HG03571 (cell line): Measurements from ENCODE around the gene LRRC9.
"Not testable (repeated sequence)": the region's sequence is repeated elsewhere in the genome, so short reads cannot be mapped to it uniquely, and the experiment has no call there.

Experiments used
- ATAC-seq: cut with Tn5 transposase; IDR thresholded peaks from one replicate; pipeline ENCODE4 v1.9.1; 2021; ENCODE audit not compliant: unreplicated experiment

LRRC9 gene

DNA sequence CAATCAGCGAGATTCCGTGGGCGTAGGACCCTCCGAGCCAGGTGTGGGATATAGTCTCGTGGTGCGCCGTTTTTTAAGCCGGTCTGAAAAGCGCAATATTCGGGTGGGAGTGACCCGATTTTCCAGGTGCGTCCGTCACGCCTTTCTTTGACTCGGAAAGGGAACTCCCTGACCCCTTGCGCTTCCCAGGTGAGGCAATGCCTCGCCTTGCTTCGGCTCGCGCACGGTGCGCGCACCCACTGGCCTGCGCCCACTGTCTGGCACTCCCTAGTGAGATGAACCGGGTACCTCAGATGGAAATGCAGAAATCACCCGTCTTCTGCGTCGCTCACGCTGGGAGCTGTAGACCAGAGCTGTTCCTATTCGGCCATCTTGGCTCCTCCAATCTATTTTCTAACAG is 32.2 kb downstream of the LRRC9 start:
- not testable (repeated sequence) for ATAC-seq

DNA sequence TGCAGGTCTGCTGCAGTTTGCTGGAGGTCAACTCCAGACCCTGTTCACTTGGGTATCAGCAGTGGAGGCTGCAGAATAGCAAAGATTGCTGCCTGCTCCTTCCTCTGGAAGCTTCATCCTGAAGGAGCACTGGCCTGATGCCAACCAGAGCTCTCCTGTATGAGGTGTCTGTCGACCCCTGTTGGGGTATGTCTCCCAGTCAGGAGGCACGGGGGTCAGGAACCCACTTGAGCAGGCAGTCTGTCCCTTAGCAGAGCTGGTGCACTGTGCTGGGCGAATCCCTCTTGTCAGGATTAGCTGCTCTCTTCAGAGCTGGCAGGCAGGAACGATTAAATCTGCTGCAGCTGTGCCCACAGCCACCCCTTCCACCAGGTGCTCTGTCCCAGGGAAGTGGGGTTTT is 37.9 kb downstream of the LRRC9 start:
- not testable (repeated sequence) for ATAC-seq

DNA sequence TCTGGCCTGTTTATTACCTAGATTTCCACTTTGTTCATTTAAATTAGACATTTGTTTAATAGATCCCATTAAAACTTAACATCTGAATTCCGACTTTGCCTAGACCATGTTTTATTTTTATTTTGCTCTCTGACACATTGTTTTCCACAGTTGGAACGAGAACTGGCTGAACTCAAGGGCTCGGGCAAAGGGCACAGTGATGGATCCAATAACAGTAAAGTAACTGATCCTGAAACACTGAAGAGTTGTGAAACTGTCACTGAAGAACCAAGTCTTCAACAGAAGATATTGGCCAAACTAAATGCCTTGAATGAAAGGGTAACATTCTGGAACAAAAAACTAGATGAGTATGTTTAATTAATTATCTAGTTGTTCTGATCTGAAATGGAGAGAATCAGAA is 39.7 kb downstream of the LRRC9 start:
- ATAC-seq, result no peak

DNA sequence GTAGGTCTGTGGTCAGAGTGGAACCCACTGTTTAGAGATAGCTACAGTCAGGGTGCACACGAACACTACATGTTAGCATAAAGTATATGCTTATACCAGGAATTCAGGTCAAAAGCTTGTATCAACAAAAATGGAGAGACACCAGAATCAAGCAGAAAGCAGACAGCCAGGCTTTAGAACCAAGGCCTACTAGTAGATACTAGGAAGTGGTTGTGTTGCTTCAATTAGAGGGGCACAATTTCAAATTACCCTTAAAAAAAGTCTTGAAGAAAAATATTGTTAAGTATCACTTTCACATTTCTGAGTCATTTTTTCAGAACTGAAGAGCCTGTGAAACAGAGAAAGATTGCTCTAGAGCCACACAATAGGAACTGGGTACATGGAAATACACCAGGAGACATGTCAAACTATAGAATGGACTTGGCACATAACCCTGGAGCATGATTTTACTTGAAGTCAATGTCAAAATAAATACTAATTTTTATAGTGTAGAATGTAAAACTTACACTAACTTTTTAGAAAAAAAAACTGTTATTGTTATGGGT is 41.6 kb downstream of the LRRC9 start:
- ATAC-seq, result no peak

DNA sequence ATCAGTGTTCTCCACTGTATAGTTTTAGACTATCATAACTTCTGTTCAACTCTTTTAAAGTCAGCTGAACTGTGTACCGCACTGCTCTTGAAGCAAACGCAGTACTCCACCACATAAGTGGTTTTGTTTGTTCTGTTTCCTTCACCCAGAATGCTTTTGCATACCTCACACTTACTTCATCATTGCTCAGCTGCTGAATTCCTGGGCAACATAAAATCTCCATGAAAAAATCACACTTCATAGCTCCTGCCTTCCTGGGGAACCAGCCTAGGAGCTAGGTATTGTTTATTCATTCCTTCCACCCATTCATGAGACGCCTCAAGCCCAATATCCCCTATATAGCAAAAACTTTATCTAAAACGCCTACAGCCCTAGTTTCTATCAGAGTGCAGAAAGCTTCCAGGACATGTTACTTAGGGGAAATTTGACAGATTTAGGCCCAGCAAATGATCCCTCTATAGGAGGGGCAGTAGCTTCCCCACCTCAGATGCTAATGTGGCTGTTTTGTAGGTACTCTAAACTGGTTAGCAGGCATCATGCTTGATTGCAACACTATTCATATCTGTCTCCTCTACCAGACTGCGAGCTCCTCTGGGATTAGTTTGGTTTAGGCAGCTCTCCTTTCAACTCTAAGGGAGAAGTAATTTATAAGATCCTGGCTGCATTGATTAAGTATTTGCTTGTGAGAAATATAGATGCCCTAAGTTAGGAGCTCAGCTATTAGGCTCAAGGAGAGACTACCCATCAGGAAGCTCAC is 44.5 kb downstream of the LRRC9 start:
- peak; percentile 12 for ATAC-seq

DNA sequence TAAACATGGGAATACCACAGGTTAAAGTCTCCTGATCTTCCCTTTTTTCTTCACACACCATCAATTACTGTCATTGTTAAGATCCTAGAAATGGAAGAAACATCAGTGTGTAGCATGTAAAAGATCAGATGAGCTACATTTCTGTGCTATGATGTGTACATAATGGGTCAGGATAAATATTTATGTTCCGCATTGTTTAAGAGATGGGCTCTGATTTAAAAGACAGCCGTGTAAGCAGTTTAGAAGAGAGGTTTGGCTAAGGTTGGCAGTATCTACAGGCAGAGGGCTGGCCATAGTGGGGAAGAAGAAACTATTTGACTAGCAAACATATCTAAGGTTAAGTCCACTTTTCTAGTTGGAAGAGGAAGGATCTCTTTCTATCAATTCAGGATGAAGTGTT is 49.4 kb downstream of the LRRC9 start:
- ATAC-seq, result no peak

DNA sequence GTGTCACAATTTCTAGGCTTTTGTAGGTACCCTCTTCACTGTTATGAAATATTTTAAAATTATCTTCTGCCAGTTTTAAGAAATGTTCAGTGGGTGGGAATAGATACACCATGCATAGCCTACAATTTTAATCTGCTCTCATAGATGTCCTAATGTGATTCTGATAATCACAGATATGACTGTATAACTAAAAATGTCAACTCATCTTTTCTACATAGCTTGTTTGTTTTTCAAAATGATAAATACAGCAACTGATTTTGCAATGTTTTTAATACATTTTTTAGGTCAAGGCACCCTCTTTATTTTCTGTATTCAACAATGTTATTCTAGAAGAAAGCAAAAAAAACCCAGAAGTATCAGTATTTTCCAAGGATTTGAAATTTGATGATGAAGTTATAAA is 61.6 kb downstream of the LRRC9 start:
- no peak for ATAC-seq

DNA sequence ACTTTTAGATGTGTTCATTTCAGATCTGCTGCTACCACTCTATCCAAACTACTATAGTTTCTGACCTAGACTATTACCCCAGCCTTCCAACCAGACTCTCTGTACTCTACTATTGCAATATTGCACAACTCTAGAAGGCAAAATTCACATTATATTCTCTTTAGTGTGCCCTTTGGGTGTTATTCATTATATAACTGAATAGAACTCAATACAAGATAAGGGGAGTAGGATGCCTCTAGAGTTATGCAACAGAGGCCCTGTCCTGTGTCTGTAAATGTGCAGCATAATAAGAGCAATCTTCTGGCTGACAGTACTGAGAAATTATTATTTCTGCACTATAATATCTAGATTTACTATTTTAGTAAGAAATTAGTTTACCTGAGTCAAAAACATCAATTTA is 63.1 kb downstream of the LRRC9 start:
- no peak for ATAC-seq

DNA sequence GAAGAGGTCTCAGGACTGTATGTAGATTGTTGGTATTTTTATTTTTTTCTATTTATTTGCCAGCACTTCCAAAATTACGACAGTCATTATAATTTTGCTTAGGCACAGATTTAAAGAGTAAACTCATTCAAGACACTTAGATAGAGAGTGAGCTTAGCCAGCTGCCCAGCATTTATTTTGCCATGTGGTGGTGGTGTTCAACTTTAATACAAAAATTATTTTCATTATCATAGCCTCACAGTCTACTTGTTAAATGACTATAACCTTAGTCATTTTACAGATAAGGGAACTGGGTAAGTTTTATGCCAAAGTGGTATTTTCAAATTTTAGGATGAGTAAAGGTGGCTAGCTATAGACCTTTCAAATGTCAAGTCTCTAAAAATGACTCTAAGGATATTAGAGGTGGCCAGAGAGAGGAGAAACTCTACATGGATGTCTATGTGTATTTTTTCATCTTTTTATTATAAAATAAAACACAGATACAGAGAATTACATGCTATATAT is 66.7 kb downstream of the LRRC9 start:
- no peak for ATAC-seq

DNA sequence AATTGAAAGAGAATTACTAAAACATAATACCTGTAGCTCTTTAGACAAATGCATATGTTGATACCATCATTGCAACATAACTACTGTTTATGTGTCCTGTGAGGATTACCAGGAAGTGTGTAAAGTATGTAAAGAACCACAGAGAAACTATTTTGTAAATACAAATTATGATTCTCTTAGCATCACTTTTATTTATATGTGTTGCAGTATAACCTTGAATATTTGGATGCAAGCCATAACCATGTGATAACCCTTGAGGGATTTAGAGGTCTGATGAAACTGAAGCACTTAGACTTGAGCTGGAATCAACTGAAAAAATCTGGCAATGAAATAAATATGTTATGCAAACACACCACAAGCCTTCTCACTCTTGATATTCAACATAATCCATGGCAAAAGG is 77.5 kb downstream of the LRRC9 start:
- no peak for ATAC-seq

DNA sequence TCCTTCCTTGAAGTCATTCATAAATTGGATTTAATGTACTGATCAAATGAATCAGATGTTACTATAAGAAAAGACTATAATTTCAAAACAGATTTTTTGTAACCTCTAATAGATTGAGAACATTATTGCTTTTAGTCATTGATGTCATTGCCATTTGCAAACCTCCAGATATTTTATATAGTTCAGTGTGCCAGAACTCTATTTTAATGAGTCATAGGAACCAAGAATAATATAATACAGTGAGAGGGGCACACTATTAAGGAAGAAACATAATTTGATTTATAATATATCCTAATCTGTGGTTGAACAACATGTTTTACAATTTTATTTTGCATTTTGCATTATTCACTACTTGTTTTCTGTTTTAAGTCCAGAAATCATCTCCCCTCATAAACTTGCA is 78.0 kb downstream of the LRRC9 start:
- no peak for ATAC-seq

DNA sequence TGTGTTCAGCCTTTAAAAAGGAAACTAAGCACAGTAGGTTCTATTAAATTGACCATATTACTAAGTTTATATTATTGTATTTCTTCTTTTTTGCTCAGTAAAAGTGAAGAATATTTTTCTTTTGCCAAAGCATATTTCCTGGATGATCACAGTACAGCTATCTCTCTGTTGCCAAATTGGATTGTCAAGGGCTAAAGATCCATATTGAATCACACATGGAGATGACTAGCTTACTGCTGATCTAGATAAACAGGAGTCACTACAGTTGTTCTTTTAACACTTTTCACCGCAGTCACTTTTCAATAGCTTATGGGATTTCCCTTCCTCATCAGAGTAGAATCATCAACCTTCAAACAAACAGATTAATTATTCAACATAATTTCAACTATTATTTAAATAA is 78.6 kb downstream of the LRRC9 start:
- no peak for ATAC-seq

DNA sequence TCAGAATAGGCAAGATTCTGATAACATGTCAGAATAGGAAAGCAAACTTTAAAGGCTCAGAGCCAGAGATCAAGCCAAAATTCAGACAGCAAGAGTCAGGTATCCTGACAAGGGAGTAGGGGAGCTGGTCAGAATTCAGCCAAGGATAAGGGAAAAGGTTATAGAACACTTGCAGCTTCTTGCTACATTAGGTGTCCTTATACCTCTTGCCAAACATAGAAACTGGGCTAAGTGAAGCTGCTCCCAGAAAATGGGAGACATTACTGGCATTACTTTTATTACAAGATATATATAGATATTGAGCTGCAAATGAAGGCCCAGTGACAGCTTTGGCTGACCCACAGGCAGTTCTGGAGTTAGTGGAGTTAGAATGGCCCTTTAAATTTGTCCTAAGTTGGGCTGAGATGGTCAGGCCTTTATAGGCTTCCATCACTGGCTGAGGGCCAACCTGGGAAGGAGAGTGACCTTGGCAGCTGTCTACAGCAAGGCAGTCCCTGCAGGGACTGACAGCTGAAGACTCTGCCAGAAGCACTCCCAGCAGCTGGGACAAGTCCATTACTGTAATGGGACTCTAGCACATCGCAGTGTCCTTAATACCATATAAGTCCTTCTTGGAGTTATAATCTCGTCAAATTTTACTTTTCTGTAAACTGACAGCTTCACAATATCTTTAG is 83.0 kb downstream of the LRRC9 start:
- ATAC-seq, result no peak

DNA sequence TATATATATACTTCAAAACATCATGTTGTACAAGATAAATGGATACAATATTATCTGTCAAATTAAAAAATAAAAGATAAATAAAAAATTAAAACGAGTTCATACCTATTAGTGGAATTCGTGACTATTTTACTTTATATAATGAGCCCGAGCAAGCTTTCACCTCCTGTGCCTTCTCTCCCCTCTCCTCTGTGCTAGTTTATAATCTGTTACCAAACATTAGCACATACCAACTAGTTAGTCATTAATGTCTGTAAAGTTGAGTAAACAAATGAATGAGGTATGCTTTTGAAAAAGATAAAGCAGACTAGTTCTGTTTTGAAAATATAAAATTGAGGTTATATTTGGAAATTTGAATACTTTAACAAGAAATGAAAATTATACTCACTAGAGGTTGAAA is 84.0 kb downstream of the LRRC9 start:
- ATAC-seq, result no peak

DNA sequence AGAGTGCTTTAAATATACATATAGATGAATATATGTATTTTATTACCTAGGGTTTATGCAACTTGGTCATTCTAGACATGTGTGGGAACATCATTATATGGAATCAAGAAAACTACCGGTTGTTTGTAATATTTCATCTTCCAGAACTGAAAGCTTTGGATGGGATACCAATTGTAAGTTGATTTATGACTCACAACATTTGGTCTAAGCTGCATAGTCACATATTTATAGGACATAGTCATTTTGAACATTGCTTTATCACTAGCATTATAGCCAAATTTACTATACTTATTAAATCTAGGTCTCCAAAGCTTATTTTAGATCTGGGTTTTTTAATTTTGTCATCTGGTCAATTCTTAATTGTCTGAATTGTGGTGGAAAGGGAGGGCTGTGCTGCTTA is 88.1 kb downstream of the LRRC9 start:
- no peak for ATAC-seq

DNA sequence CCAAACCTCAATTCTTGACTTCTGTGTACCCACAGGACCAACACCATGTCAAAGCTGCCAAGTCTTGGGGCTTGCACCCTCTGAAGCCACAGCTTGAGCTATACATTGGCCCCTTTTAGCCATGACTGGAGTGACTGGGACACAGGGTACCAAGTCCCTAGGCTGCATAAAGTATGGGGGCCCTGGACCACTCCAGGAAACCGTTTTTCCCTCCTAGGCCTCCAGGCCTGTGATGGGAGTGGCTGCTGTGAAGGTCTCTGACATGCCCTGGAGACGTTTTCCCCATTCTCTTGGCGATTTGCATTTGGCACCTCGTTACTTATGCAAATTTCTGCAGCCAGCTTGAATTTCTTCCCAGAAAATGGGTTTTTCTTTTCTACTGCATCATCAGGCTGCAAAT is 90.3 kb downstream of the LRRC9 start:
- not testable (repeated sequence) for ATAC-seq

DNA sequence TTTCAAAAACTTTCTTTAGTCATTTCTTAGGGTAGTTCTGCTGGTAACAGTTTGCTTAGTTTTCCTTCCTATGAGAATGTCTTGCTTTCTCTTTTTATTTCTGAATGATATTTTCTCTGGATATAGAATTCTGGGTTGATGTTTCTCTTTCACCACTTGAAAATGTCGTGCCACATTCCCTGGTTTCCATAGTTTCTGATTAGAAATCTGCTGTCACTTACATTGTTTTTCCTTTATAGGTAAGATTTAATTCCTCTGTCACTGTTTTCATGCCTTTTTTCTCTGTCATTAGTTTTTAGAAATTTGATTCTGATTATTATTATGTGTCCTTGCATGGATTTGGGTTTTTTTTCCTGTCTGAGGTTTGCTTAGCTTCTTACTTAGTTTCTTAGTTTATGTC is 94.5 kb downstream of the LRRC9 start:
- no peak for ATAC-seq

DNA sequence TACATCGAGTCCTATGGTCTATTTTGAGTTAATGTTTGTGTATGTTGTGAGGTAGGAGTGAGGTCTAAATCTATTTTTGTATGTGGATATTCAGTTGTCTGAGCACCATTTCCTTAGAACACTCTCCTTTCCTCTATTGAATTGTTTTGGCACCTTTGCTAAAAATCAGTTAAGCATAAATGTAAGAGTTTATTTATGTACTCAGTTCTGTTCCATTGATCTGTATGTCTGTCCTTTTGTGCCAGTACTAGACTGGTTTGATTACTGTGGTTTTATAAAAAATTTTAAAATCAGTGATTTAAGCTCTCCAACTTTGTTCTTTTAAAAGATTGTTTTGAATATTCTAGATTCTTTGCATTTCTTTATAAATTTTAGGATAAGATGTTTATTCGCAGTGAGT is 101.7 kb downstream of the LRRC9 start:
- no peak for ATAC-seq

DNA sequence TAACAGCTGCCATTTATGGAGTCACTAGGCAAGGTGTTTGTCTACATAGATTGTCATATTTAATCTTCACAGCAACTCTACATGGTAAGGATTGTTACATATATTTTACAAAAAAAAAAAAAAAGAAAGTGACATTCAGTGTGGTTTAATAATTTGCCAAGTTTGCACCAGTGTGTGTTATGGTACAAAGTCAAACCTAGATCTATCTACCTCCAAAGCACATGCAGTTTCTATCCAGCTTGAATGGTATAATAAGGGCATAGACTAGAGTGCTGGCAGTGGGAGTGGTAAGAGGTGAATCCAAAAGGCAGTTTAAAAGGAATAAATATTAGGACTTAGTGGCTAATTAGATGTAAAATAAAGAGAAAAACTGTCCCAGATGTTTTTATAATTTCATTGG is 105.6 kb downstream of the LRRC9 start:
- ATAC-seq, result no peak

DNA sequence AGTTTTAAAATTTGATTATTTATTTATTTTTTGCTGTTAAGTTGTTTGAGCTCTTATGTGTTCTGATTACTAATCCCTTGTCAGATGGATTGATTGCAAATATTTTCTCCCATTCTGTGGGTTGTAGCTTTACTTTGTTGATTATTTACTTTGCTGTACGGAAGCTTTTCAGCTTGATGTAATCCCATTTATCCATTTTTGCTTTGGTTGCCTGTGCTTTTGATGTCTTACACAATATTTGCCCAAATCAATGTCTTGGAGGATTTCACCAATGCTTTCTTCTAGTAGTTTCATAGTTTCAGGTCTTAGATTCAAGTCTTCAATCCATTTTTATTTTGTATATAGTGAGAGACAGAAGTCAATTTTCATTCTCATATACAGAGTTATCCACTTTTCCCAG is 115.2 kb downstream of the LRRC9 start:
- no peak for ATAC-seq

DNA sequence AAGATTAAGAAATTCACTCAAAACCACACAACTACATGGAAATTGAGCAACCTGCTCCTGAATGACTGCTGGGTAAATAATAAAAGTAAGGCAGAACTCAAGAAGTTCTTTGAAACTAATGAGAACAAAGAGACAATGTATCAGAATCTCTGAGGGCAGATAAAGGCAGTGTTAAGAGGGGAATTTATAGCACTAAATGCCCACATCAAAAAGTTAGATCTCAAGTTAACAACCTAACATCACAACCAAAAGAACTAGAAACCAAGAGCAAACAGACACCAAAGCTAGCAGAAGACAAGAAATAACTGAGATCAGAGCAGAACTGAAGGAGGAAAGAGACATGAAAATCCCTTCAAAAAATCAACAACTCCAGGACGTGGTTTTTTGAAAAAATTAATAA is 128.0 kb downstream of the LRRC9 start:
- ATAC-seq, result not testable (repeated sequence)

DNA sequence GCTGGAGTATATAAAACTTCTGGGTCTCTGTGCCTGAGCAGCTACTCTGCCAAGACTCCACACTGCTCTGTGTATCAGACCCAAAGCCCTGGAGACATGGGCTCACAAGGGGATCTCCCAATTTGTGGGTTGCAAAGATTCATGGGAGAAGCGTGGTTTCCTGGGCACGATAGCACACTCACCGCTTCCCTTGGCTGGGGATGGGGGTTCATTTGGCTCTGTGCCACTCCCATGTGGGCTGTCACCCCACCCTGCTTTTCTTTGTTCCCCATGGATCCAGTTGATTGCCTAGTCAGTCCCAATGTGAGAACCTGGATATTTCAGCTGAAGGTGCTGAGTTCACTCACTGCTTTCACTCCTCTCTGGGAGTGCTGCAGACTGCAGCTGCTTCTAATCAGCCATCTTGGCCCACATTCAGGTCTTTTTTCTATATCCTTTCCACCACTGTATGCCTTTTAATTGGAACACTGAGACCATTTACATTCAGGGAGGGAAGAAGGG is 131.8 kb downstream of the LRRC9 start:
- ATAC-seq, result no peak
